GM12875 (cell line): Measurements from ENCODE around the gene CPNE8.

Experiments
- H3K4me3 ChIP-seq: one replicate; pipeline ENCODE4 v1.5.1; 2011; ENCODE audit warnings: low read depth, low read length, control low read depth
- CTCF ChIP-seq: IDR thresholded peaks from 2 replicates; pipeline ENCODE4 v1.5.1; 2011; ENCODE audit warnings: low read depth, mild to moderate bottlenecking, control low read depth, inconsistent platforms, low read length, moderate library complexity, borderline replicate concordance; ENCODE audit not compliant: insufficient read depth

Gene CPNE8

GRCh38 chr12:38638401-38638800 is 267.0 kb downstream of the CPNE8 start:
- no peak overlapping the region for H3K4me3 ChIP-seq
- TF ChIP-seq CTCF: no peak

GRCh38 chr12:38633511-38633910 is 271.9 kb downstream of the CPNE8 start:
- H3K4me3 ChIP-seq: no peak overlapping the region
- no peak for TF ChIP-seq CTCF

- TF ChIP-seq CTCF: no peak
- H3K4me3 ChIP-seq: no peak overlapping the region
These were observed 276.3 kb downstream of the CPNE8 start for GRCh38 chr12:38629064-38629463.

- TF ChIP-seq CTCF: no peak
- H3K4me3 ChIP-seq: no peak overlapping the region
These were observed 277.1 kb downstream of the CPNE8 start for GRCh38 chr12:38628288-38628687.

- no peak for TF ChIP-seq CTCF
- H3K4me3 ChIP-seq: no peak overlapping the region
These were observed 280.1 kb downstream of the CPNE8 start for GRCh38 chr12:38625306-38625705.

- no peak for TF ChIP-seq CTCF
- H3K4me3 ChIP-seq: no peak overlapping the region
These were observed 291.2 kb downstream of the CPNE8 start for GRCh38 chr12:38614171-38614570.

GRCh38 chr12:38610808-38611350 is 294.5 kb downstream of the CPNE8 start:
- no peak for TF ChIP-seq CTCF
- H3K4me3 ChIP-seq: no peak overlapping the region
